GM18508 (cell line): ENCODE results near the gene FSCN2.
"Not testable (repeated sequence)": the region's sequence is repeated elsewhere in the genome, so short reads cannot be mapped to it uniquely, and the experiment has no call there.

Experiments used
- ATAC-seq: cut with Tn5 transposase; IDR thresholded peaks from one replicate; pipeline ENCODE4 v1.9.1; 2021; ENCODE audit warnings: moderate number of reproducible peaks; ENCODE audit not compliant: insufficient read depth, unreplicated experiment

The FSCN2 gene

DNA sequence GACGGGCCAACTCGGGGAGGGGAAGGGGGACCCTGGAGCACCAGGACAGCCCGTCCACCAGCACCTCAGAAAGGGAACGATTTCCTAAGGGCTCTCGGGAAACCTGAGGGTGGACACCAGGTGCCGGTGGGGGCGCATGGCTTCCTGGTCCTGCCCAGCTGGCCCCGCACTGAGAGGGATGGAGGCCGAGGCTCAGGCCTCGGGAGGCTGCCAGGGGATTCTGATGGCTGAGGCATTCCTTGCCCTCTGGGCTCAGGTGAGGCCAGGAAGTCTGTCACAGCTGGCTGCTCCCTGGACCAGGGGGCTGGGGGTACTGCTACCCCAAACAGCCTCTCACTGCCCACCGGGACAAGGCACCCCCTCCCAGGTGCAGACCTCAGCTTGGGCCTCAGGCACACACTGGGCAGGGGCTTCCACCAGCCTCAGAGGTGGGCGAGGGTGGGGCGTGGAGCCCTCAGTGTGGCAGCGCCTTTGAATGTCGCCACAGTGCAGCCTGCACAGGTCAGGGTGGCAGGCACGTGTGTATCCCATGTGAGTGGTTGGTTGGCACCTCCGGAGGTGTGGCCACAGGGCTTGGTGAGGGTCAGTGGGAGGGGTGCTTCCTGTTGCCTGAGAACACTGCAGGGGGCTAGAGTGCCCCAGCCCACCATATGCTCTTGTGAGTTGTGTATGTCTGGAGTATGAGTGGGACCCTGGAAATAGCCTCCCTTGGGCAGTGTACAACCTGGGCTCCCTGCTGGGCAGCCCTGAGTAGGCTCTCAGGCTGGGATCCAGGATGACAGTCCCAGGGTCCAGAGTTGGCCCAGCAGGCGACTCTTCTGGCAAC, 3.9 kb upstream of the FSCN2 start:
- ATAC-seq: no peak

DNA sequence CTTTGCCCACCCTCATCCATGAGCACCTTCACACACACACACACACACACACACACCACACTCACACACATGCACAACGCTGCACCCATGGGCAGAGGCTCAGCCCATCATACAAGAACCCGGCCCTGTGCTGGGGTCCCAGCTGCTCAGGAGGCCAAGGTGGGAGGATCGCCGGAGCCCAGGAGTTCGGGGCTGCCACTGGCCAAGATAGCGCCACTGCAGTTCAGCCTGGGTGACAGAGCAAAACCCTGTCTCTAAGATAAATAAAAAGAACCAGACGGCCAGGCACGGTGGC, 3.4 kb upstream of the FSCN2 start:
- ATAC-seq: no peak

DNA sequence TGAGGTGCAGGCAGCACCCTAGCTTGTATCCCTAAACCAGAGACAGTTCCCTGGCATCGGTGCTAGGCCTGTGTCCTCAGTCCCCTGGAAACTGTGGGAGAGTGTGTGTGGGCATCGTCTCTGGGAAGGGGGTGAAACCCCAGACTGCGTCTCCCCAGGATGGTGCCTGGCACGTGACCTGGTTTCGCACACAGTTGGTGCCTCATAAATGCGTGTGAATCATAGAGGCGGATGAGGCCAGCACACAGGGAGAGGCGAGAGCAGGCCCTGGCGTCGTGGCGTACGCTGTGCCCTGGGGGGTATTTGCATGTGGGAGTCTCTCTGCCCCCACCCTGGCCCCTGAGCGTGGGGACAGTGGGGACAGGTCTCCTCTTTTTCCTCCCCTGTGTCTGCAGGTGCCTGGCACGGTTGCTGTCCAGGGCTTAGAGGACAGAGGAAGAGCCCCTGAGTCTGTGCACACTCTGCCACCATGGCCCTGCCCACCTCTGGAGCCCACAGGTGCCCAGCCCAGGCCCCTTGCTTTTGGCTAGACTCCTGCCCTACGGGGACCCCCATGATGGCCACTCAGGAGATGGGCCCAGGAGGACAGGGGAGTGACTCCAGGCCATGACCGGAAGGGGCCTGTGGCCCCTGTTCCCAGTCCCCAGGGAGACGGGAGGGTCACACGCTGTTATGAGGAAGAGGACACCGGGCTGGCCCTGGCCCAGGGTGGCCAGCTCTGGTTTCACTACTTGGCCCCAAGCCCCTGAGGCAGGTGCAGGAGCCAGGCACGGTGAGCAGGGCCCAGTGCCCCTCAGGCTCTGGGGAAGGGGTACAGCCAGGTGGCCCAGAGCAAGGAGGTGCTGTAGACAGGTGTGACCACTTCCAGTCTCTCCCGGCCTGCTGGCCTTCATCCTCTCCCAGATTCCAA, 1.3 kb upstream of the FSCN2 start:
- ATAC-seq: no peak

DNA sequence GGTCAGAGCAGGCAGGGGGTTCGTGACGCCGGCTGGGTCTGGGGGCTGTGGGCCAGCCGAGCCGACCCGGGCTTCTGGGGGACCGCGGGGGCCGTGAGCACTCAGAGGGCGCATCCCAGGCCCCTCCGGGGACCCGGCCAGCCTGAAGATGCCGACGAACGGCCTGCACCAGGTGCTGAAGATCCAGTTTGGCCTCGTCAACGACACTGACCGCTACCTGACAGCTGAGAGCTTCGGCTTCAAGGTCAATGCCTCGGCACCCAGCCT, 140 bp downstream of the FSCN2 start:
- ATAC-seq: no peak

DNA sequence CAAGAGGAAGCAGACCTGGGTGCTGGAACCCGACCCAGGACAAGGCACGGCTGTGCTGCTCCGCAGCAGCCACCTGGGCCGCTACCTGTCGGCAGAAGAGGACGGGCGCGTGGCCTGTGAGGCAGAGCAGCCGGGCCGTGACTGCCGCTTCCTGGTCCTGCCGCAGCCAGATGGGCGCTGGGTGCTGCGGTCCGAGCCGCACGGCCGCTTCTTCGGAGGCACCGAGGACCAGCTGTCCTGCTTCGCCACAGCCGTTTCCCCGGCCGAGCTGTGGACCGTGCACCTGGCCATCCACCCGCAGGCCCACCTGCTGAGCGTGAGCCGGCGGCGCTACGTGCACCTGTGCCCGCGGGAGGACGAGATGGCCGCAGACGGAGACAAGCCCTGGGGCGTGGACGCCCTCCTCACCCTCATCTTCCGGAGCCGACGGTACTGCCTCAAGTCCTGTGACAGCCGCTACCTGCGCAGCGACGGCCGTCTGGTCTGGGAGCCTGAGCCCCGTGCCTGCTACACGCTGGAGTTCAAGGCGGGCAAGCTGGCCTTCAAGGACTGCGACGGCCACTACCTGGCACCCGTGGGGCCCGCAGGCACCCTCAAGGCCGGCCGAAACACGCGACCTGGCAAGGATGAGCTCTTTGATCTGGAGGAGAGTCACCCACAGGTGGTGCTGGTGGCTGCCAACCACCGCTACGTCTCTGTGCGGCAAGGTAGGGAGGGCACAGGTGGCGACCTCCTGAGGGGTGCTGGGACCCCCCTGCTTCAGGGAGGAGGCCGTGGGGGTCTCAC, 667 bp downstream of the FSCN2 start:
- ATAC-seq: no peak

DNA sequence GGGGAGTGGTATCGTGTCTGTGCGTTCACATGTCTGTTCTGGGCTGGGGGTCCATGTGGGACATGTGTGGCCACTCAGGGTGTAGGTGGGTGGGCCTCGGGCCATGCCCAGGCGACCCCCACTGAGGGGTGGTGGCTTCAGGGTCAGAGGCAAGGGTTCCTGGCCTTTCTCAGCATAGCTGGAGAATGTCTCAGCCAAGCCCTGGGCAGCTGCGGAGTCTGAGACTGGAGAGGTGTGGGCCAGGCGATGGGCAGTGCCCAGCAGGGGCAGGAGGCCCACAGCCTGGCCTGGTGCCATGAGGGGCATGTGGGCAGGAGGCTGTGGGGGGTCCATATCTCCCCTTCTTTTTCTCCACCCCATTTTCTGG, 1.2 kb downstream of the FSCN2 start:
- ATAC-seq: no peak

DNA sequence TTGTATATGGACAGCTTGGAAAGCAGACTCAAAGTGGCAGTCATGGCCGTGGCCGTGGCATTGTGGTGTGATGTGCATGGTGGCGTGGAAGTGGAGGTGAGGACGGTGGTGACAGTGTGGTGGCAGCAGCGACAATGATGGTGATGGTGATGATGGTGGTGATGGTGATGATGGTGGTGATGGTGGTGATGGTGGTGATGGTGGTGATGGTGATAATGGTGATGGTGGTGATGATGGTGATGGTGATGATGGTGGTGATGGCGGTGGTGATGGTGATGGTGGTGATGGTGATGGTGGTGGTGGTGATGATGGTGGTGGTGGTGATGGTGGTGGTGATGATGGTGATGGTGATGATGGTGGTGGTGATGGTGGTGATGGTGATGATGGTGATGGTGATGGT, 2.8 kb downstream of the FSCN2 start:
- ATAC-seq: not testable (repeated sequence)

DNA sequence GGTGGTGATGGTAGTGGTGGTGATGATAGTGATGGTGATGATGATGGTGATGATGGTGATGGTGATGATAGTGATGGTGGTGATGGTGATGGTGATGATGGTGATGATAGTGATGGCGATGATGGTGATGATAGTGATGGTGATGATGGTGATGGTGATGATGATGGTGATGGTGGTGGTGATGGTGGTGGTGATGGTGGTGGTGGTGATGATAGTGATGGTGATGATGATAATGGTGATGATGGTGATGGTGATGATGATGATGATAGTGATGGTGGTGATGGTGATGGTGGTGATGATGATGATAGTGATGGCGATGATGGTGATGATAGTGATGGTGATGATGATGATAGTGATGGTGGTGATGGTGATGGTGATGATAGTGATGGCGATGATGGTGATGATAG, 3.8 kb downstream of the FSCN2 start:
- ATAC-seq: not testable (repeated sequence)

DNA sequence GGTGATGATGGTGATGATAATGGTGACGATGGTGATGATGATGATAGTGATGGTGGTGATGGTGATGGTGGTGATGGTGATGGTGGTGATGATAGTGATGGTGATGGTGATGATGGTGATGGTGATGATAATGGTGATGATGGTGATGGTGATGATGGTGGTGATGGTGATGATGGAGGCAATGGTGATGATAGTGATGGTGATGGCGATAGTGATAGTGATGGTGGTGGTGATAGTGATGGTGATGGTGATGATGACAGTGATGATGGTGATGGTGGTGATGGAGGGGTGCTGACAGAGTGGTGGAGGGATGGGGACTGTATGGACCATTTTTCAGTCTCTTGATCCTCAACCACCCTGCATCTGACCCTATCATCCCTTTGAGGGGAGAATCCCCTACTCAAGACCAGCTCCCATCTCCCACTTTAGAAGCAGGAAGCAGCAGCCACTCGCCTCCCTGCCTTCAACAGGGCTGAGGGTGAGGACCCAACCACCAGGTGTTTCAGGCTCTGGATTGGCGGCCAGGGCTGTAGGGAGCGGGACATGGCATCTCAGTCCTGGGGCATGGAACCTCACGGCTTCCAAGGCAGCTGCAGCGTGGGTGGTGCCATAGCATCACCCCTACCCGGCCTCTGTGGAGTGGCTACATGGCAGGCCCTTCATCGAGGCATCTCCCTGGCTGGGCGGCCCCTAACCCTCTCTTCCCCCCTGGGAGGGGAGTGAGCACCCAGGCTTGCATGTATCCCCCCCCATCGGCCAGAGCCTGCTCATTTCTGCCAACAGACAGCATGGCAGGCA, 4.5 kb downstream of the FSCN2 start:
- no peak for ATAC-seq

DNA sequence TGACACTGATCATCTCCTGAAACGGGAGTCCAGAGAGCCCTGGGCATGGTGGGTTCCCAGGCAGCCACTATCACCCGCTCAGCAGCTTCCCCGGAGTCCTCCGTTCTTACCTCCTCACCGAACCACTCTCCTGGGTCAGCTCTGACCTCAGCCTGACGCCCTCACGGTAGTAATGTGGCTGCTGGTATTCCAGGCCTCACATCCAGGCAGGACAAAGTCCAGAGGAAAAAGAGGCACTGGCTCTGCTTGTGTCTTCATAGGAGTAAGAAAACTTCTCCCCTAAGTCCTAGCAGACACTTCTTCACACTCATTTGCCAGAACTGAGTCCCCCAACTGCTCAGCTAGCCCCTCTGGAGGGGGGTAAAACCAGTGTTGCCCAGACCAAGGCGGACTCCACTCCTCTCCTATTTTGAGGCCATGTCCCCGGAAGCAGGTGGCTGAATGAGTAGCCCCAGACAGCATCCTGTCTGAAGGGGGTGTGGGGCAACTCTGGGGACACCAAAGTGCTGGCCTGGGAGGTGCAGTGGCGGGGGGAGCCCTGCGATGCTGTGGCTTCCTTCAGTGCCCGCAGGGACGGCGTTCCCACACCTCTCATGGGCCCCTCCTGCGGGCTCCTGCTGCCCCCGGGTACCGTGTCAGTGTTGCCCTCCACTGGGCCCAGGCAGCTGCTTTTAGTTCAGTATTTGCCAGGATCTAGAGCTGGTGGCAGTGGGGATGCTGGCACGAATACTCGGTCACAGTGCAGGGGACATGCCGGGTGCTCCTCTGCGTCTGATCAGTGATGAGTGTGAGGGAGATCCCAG, 5.4 kb downstream of the FSCN2 start:
- ATAC-seq: no peak

DNA sequence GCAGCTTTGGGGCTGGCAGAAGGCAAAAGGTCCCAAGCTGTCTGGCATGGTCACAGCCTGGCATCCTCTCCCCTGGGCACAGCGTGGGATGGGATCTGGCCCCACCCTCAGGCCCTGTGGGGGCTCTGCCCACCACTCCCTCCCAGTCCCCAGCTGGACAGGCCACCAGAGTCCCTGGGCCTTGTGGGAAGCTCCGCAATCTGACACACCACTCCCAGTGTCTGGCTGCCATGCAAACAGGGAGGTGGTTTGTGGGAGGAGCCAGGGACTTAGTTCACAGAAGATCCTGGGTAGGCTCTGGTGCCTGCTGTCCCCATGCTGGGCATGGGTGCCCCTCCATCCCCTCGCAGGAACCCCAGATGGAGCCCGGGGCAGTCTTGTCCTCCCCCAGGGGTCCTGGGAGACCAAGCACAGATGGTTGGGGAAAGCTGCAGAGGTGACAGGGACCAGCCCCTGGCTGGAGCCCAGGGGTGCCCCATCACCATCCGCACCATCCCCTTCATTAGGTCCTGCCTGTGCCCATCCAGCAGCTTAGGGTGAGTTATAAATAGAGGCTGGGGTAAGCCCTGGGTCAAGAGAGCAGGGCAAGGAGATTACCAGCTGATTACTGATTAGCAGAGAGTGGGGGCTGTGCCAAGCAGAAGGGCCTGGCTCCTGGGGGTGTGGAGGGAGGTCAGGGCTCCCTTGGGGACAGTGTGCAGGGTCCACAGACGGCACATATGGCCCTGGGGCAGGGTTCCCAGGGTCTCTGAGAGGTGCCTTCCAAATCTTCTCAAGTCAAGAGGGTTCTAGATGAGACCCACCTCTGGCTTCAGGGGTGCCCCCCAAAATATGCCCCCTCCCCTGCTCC, 6.2 kb downstream of the FSCN2 start:
- no peak for ATAC-seq

DNA sequence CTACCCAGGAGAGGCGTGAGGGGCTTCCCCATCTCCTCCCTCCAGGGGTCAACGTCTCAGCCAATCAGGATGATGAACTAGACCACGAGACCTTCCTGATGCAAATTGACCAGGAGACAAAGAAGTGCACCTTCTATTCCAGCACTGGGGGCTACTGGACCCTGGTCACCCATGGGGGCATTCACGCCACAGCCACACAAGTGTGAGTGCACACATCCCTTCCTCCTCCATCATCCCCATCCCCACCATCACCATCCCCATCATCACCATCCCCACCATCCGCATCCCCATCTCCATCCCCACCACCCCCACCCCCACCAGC, 6.8 kb downstream of the FSCN2 start:
- no peak for ATAC-seq

DNA sequence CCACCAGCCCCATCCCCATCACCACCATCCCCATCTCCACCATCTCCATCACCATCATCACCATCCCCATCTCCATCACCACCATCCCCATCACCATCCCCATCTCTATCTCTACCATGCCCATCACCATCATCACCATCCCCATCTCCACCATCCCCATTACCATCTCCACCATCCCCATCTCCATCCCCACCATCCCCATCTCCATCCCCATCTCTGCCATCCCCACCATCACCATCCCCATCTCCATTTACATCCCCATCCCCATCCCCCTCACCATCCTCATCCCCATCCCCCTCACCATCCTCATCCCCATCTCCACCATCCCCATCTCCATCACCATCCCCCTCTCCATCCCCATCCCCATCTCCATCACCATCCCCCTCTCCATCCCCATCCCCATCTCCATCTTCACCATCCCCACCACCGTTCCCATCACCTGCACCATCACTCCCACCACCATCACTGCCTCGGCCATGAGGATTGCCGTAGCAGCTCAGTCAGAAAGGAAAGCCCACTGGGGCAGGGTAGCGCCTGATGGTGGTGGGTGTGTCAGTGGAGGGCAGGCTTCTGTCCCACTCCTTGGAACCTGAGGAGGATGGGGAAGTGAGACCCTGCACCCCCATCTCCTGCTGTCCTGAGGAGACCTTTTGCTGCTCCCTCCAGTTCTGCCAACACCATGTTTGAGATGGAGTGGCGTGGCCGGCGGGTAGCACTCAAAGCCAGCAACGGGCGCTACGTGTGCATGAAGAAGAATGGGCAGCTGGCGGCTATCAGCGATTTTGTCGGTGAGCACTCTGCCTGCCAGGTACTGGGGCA, 7.5 kb downstream of the FSCN2 start:
- ATAC-seq: no peak

DNA sequence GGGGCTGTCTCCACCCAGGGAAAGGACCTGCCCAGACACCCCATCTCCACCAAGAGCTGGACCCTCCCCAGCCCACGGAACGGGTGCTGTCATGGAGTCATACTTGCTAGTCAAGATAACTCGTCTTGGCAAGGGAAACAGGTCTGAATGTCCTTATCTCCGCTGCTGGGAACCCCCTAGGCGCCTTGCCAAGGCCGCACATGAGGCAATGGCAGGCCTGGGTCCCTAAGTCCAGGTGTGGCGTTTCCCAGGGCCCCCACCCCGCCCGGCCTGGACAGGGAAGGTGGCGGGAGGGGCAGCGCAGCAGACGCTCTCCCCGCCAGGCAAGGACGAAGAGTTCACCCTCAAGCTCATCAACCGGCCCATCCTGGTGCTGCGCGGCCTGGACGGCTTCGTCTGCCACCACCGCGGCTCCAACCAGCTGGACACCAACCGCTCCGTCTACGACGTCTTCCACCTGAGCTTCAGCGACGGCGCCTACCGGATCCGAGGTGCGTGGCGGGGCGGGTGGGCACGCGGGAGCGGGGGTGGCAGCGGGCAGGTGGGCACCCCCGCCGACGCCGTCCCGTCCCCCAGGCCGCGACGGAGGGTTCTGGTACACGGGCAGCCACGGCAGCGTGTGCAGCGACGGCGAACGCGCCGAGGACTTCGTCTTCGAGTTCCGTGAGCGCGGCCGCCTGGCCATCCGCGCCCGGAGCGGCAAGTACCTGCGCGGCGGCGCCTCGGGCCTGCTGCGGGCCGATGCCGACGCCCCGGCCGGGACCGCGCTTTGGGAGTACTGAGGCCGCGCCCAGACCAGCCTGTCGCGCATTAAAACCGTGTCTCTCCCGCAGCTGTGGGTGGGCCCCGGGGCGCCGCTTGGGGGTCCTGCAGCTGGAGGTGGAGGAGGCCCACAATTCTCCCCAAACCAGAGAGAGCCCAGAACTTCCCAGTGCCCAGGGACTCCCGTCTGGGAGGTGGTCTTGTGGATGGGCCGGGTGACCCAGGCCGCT, 8.4 kb downstream of the FSCN2 start:
- ATAC-seq: no peak

DNA sequence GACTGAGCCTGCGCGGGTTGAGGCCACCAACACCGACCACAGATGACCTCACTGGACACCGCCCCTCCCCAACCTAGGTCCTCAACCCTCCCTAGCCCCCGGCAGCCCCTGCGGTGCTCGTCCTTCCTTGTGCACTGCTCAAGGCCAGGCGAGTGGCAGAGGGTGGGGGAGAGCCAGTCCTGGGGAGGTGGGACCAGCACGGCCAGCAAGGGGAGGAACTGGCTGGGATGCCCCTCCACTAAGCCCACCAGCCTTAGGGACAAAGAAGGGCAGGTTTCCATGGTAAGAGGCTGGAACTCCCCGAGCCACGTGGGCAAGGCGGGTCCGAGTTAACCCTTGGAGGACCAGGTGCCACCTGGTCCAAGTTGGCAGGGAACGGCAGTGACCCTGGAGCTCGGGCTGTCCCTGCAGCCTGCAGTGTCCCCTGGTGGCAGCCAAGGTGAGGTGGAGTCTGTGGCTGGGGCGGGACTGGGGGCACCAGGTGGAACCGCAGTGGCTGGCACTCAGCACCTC, 9.2 kb downstream of the FSCN2 start:
- ATAC-seq: no peak

DNA sequence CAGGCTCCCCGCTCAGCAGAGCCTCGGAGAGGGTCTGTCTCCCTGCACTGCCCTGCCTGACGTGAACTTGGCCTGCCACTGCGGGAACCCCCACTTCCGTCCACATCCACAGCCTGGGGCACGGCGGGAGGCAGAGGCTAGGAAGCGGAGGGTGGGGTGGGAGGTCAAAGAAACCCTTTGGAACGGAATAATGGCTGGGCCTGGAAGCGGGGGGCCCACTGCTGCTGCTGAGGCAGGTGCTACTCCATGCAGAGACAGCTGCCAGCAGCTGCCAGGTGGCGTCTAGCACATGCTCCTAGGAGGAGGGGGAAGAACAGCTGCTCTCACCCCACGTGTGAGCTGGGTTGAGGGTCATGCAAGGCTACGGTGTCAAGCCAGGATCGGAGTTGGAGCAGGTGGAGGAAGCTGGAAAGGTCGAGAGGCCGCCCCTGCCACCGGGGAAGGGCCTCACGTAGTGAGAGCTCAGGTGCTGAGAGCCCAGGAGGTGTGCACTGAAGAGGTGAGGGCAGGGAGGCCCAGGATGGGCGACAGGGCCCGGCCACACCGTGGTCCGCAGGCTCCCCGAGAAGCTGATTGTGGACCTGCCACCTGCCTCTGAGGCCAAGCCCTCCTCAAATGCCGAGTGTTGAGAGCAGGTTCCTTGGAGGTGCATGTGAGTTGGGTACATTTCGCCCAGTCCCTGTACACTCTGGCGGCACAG, 9.8 kb downstream of the FSCN2 start:
- no peak for ATAC-seq
